Lung (tissue), 13 donors: Measurements from ENCODE around the gene KCTD3. TPM values are rescaled to one million over a fixed set of nuclear protein-coding genes. Genes with fewer than 3 reads are reported as not detected.

Experiments used
- ATAC-seq: fragments of 200-7000 bp; cut with Tn5 transposase; one replicate; pipeline ENCODE4 v1.9.1; 2020; ENCODE audit warnings: moderate number of reproducible peaks; ENCODE audit not compliant: insufficient read depth, low FRiP score
- DNase-seq, 3 donors: peaks; one replicate each; pipeline ENCODE4 v3.0.0-alpha.2; 2013 to 2017
- H3K27ac ChIP-seq, 2 donors: one replicate each; pipeline ENCODE4 v1.5.1; 2013; ENCODE audit warnings: mild to moderate bottlenecking in 2 of 2, moderate library complexity in 2 of 2, control low read depth in 1 of 2, inconsistent platforms in 1 of 2, low read depth in 1 of 2, low read length in 1 of 2
- H3K27me3 ChIP-seq, 3 donors: one replicate each; pipeline ENCODE4 v1.5.1; 2013; ENCODE audit warnings: low read length in 2 of 3; ENCODE audit not compliant: control insufficient read depth in 3 of 3, insufficient read depth in 3 of 3
- H3K36me3 ChIP-seq, 4 donors: one replicate each; pipeline ENCODE4 v1.5.1; 2013; ENCODE audit warnings: low read length in 4 of 4, mild to moderate bottlenecking in 1 of 4, moderate library complexity in 1 of 4; ENCODE audit not compliant: control insufficient read depth in 4 of 4, insufficient read depth in 4 of 4
- H3K4me1 ChIP-seq, 5 donors: one replicate each; pipeline ENCODE4 v1.5.1; 2013; ENCODE audit warnings: low read length in 5 of 5, mild to moderate bottlenecking in 2 of 5, moderate library complexity in 1 of 5; ENCODE audit not compliant: control insufficient read depth in 5 of 5, insufficient read depth in 5 of 5
- H3K4me3 ChIP-seq: one replicate; pipeline ENCODE4 v1.5.1; 2013; ENCODE audit warnings: mild to moderate bottlenecking, control low read depth, moderate library complexity
- H3K9ac ChIP-seq, 2 donors: one replicate each; pipeline ENCODE4 v1.5.1; 2013; ENCODE audit warnings: low read length in 2 of 2, control low read depth in 1 of 2; ENCODE audit not compliant: insufficient read depth in 1 of 2
- H3K9me3 ChIP-seq, 4 donors: one replicate each; pipeline ENCODE4 v1.5.1; 2013; ENCODE audit warnings: low read length in 3 of 4, mild to moderate bottlenecking in 1 of 4, moderate library complexity in 1 of 4; ENCODE audit not compliant: control insufficient read depth in 4 of 4, insufficient read depth in 3 of 4
- WGBS, 2 donors: extraction: QIAGEN DNeasy Blood & Tissue Kit; methylation state at CpG; one replicate each; pipeline ENCODE4 v1.1.7; 2013; 5-methylcytosine and 5-hydroxymethylcytosine counted together
- polyA plus RNA-seq, 2 donors: library from polyadenylated mRNA; stranded (reverse); fragments of 200-250 nt; gene quantifications; one replicate each; pipeline ENCODE4 v1.2.1, GENCODE V29; 2013
- small RNA-seq: library from RNA; depleted of rRNA; stranded (forward); fragments of <200 nt; gene quantifications from one replicate; pipeline ENCODE3, GENCODE V24; 2014; ENCODE audit warnings: low replicate concordance
- total RNA-seq, 2 donors: library from RNA; depleted of rRNA in 1 of 2; stranded (reverse); fragments of >200 nt in 1 of 2; gene quantifications; one replicate each; pipeline ENCODE4 v1.2.1, GENCODE V29; 2014 to 2021
- TF ChIP-seq, protein P1 (sequence below): IDR thresholded peaks from 2 replicates; pipeline ENCODE4 v1.5.1; 2012; ENCODE audit warnings: mild to moderate bottlenecking; ENCODE audit errors: control extremely low read depth, extremely low read depth
- donor health status: control.
- donor health status: control.
- donor health status: Bipolar disorder and iron deficiency.
- donor health status: healthy.
- donor health status: DM: yes; HTN: yes; CAD: no.

KCTD3 gene
- total and polyA plus RNA-seq, 4 donors: 11.6 to 47.5 (median 18.1) TPM

DNA sequence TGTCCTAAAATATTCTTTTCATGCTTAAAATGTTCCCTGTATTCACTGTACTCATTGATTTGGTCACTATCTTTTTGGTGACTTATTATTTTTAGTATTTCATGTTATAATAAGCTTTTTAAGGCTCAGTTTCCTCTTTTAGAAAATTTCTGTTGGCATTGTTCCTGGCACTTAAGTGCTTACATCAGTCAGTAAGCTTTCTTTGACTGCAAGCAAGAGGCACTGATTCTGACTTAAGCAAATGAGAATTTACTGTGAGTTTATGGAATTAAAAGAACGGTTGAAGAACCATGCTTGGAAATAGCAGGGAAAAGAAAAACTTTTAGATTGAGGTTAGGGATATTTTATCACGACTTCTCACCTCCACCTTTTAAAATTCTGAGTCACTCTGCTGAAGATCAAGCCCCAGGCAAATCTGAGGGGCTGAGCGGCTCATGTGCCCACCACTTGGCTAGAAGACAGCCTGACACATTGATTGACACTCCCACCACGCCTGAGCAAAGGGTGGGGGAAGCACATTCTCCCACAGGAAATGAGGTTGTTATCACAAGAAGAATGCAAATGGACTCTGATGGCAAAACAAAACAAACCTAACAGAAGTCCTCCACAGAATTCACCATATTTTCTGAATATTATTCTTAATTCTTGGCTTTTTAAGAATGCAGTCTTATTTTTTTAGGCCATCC lies 102.8 kb downstream of the KCTD3 start:
- no peak overlapping the region for H3K4me3 ChIP-seq
- DNase-seq: peak in 1 of 3 donors; percentile 16
- H3K9me3 ChIP-seq: peaks cover 0 to 2% (median 0%) of the 10 kb centered on the region in 4 donors
- 34% methylated on average over 4 of the region's 4 CpGs for WGBS, 2 donors
- H3K9ac ChIP-seq: no peak overlapping the region
- H3K4me1 ChIP-seq: peaks cover 0 to 2% (median 0%) of the 10 kb centered on the region in 5 donors
- no peak overlapping the region for H3K27ac ChIP-seq
- ATAC-seq: no peak
- H3K27me3 ChIP-seq: no peaks in the 10 kb centered on the region
- H3K36me3 ChIP-seq: no peaks in the 10 kb centered on the region
- TF ChIP-seq, protein P1, sequence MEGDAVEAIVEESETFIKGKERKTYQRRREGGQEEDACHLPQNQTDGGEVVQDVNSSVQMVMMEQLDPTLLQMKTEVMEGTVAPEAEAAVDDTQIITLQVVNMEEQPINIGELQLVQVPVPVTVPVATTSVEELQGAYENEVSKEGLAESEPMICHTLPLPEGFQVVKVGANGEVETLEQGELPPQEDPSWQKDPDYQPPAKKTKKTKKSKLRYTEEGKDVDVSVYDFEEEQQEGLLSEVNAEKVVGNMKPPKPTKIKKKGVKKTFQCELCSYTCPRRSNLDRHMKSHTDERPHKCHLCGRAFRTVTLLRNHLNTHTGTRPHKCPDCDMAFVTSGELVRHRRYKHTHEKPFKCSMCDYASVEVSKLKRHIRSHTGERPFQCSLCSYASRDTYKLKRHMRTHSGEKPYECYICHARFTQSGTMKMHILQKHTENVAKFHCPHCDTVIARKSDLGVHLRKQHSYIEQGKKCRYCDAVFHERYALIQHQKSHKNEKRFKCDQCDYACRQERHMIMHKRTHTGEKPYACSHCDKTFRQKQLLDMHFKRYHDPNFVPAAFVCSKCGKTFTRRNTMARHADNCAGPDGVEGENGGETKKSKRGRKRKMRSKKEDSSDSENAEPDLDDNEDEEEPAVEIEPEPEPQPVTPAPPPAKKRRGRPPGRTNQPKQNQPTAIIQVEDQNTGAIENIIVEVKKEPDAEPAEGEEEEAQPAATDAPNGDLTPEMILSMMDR: no peak

Small RNAs within 50 kb of the gene (small RNA-seq; reads per million reads assigned to genes)
- gene RF00108: 1.2 reads per million, percentile 85 among the genes with 10 or more reads in this experiment
